Neural progenitor cell (in vitro differentiated cells): ENCODE results near the gene AMZ2.

ENCODE experiments used
- EZH2 ChIP-seq: fragments of 200-600 bp; sonication (generic); IDR thresholded peaks from 2 replicates; pipeline ENCODE4 v1.6.1; 2017; ENCODE audit warnings: antibody characterized with exemption, mild to moderate bottlenecking, moderate library complexity
- EZH2phosphoT487 ChIP-seq: fragments of 200-600 bp; sonication (generic); IDR thresholded peaks from 2 replicates; pipeline ENCODE4 v1.6.1; 2017; ENCODE audit warnings: antibody characterized with exemption
- TF ChIP-seq, protein P1 (sequence below): fragments of 200-600 bp; sonication (generic); IDR thresholded peaks from 2 replicates; pipeline ENCODE4 v1.5.1; 2017; ENCODE audit warnings: antibody characterized with exemption, mild to moderate bottlenecking

DNA sequence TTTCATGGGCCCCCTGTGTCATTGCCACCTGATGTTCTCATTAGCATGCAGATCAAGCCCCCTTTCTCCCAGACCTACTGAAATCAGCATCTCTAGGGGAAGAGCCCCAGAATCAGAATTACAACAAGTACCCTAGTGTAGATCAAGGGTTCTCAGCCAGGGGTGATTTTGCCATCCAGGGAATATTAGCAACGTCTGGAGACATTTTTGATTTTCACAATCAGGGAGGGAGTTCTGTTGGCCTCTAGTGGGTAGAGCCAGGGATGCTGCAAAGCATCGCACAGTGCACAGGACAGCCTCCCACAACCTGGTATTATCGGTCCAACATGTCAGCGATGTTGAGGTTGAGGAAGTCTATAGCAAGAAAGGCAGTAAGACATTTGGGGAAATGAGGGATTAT is 7.3 kb downstream of the AMZ2 start:
- no peak for TF ChIP-seq EZH2
- TF ChIP-seq, protein P1, sequence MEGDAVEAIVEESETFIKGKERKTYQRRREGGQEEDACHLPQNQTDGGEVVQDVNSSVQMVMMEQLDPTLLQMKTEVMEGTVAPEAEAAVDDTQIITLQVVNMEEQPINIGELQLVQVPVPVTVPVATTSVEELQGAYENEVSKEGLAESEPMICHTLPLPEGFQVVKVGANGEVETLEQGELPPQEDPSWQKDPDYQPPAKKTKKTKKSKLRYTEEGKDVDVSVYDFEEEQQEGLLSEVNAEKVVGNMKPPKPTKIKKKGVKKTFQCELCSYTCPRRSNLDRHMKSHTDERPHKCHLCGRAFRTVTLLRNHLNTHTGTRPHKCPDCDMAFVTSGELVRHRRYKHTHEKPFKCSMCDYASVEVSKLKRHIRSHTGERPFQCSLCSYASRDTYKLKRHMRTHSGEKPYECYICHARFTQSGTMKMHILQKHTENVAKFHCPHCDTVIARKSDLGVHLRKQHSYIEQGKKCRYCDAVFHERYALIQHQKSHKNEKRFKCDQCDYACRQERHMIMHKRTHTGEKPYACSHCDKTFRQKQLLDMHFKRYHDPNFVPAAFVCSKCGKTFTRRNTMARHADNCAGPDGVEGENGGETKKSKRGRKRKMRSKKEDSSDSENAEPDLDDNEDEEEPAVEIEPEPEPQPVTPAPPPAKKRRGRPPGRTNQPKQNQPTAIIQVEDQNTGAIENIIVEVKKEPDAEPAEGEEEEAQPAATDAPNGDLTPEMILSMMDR = no peak
- TF ChIP-seq EZH2phosphoT487 = no peak
